GM12878 (cell line): ENCODE data around the gene PUDP. TPM values are rescaled to one million over a fixed set of nuclear protein-coding genes. Genes with fewer than 3 reads are reported as not detected.

Source experiments
- ATAC-seq: fragments of 200-7000 bp; cut with Tn5 transposase; 3 replicates; pipeline ENCODE4 v1.9.1; 2020; ENCODE audit warnings: mild to moderate bottlenecking, moderate library complexity
- Bru-seq: library from RNA; stranded (reverse); fragments of 400-500 nt; gene quantifications from one replicate; lab custom pipeline; 2021; lab: Mats Ljungman, UMichigan
- BruChase-seq, 2 experiments: library from RNA; stranded (reverse); fragments of 400-500 nt; gene quantifications; one replicate each; lab custom pipeline; 2021; lab: Mats Ljungman, UMichigan
- BruUV-seq: library from RNA; stranded (reverse); fragments of 400-500 nt; replicated peaks from 2 replicates; lab custom pipeline; 2021; lab: Mats Ljungman, UMichigan
- CTCF ChIA-PET: fragments of 300-600 bp; sonication (Branson Sonifier 250); formaldehyde crosslinking; extraction: SDS; loops from one replicate; lab custom pipeline; 2021; ENCODE audit warnings: inconsistent platforms; lab: Yijun Ruan, JAX
- POLR2A ChIA-PET: fragments of 350-600 bp; formaldehyde crosslinking; extraction: SDS; loops from one replicate; lab custom pipeline; 2021; ENCODE audit warnings: inconsistent platforms; lab: Charles Lee
- RAD21 ChIA-PET: fragments of 300-600 bp; sonication (Branson Sonifier 250); formaldehyde crosslinking; loops from one replicate; lab custom pipeline; 2023; ENCODE audit warnings: antibody characterized with exemption; ENCODE audit not compliant: unreplicated experiment; lab: Charles Lee
- SMC1A ChIA-PET: fragments of 300-600 bp; sonication (Branson Sonifier 250); formaldehyde crosslinking; loops from one replicate; lab custom pipeline; 2023; ENCODE audit not compliant: unreplicated experiment, uncharacterized antibody; lab: Charles Lee
- DNase-seq: peaks from one replicate; pipeline ENCODE4 v3.0.0-alpha.2; 2011; ENCODE audit warnings: low read depth, low spot score
- FAIRE-seq: peaks from 3 replicates; lab custom pipeline; 2011; peaks lifted over from hg19 to GRCh38; lab: Jason Lieb, UNC
- H2AFZ ChIP-seq: 2 replicates; pipeline ENCODE4 v1.6.0; 2011; ENCODE audit warnings: low read depth, low read length, control low read depth; ENCODE audit not compliant: control insufficient read depth
- H3K27ac ChIP-seq: 2 replicates; pipeline ENCODE4 v1.5.1; 2011; ENCODE audit warnings: control low read depth; ENCODE audit not compliant: control insufficient read depth, insufficient read depth
- H3K27me3 ChIP-seq, 2 experiments: replicated peaks in 1 of 2; 2 replicates each; pipeline versions ENCODE4 v1.6.0 to v1.6.1; 2011; ENCODE audit warnings: low read length in 1 of 2; ENCODE audit not compliant: control insufficient read depth in 2 of 2, insufficient read depth in 2 of 2
- H3K36me3 ChIP-seq, 2 experiments: 2 replicates each; pipeline ENCODE4 v1.5.1; 2011; ENCODE audit warnings: low read length in 1 of 2; ENCODE audit not compliant: control insufficient read depth in 2 of 2, insufficient read depth in 2 of 2
- H3K4me1 ChIP-seq: 2 replicates; pipeline ENCODE4 v1.6.1; 2011; ENCODE audit warnings: mild to moderate bottlenecking, low read length, moderate library complexity, mixed read lengths; ENCODE audit not compliant: control insufficient read depth, insufficient read depth
- H3K4me2 ChIP-seq: 2 replicates; pipeline ENCODE4 v1.6.0; 2011; ENCODE audit warnings: control low read depth; ENCODE audit not compliant: control insufficient read depth, insufficient read depth
- H3K4me3 ChIP-seq: fragments of 200-600 bp; sonication (generic); 2 replicates; pipeline ENCODE4 v1.5.1; 2016
- H3K79me2 ChIP-seq: 2 replicates; pipeline ENCODE4 v1.6.0; 2011; ENCODE audit warnings: low read length; ENCODE audit not compliant: control insufficient read depth, insufficient read depth
- H3K9ac ChIP-seq: 2 replicates; pipeline ENCODE4 v1.8.0; 2011; ENCODE audit warnings: low read length, control low read depth, mixed read lengths; ENCODE audit not compliant: control insufficient read depth, insufficient read depth
- H3K9me3 ChIP-seq: replicated peaks from 3 replicates; pipeline ENCODE4 v1.5.1; 2011; ENCODE audit warnings: mild to moderate bottlenecking, low read length; ENCODE audit not compliant: control insufficient read depth, insufficient read depth
- H4K20me1 ChIP-seq: 2 replicates; pipeline ENCODE4 v1.6.0; 2011; ENCODE audit not compliant: control insufficient read depth, insufficient read depth
- ASH2L ChIP-seq: fragments of 300-600, 200-600 bp; sonication (generic); IDR thresholded peaks from 2 replicates; pipeline ENCODE4 v1.6.1; 2017; ENCODE audit warnings: low read depth, mild to moderate bottlenecking, borderline replicate concordance
- BCL11A ChIP-seq: IDR thresholded peaks from 2 replicates; pipeline ENCODE4 v1.6.1; 2011; ENCODE audit warnings: low read depth, low read length
- HDGF ChIP-seq: fragments of 450-650 bp; IDR thresholded peaks from 2 replicates; pipeline ENCODE4 v1.6.1; 2016; ENCODE audit warnings: antibody characterized with exemption
- JUNB ChIP-seq: IDR thresholded peaks from 2 replicates; pipeline ENCODE4 v1.6.1; 2016; ENCODE audit warnings: antibody characterized with exemption, mild to moderate bottlenecking
- JUND ChIP-seq: IDR thresholded peaks from 2 replicates; pipeline ENCODE4 v1.6.1; 2012; ENCODE audit warnings: low read depth, mild to moderate bottlenecking, low read length, improper control_type of control experiment, moderate library complexity
- KAT2A ChIP-seq: conservative IDR thresholded peaks from 2 replicates; pipeline ENCODE4 v1.6.1; 2011; ENCODE audit warnings: low read depth, low read length; ENCODE audit not compliant: control insufficient read depth
- MEF2A ChIP-seq: IDR thresholded peaks from 2 replicates; pipeline ENCODE4 v1.6.1; 2011; ENCODE audit warnings: low read depth, mild to moderate bottlenecking, low read length, moderate library complexity; ENCODE audit not compliant: insufficient read depth
- PML ChIP-seq: IDR thresholded peaks from 2 replicates; pipeline ENCODE4 v1.6.1; 2012; ENCODE audit warnings: low read length, inconsistent platforms
- POLR2AphosphoS2 ChIP-seq: IDR thresholded peaks from 2 replicates; pipeline ENCODE4 v1.6.1; 2011; ENCODE audit warnings: low read depth, mild to moderate bottlenecking, low read length, improper control_type of control experiment, moderate library complexity
- SPI1 ChIP-seq: IDR thresholded peaks from 2 replicates; pipeline ENCODE4 v1.6.1; 2011; ENCODE audit warnings: low read depth, mild to moderate bottlenecking, low read length, moderate library complexity, borderline replicate concordance; ENCODE audit not compliant: insufficient read depth
- YBX1 ChIP-seq: fragments of 450-650 bp; IDR thresholded peaks from 2 replicates; pipeline ENCODE4 v1.6.1; 2016; ENCODE audit warnings: antibody characterized with exemption
- WGBS: methylation state at CpG from one replicate; pipeline ENCODE4 v1.1.6; 2016; ENCODE audit warnings: low lambda C conversion rate; ENCODE audit not compliant: insufficient replicate concordance, insufficient coverage; ENCODE audit errors: missing lambda C conversion rate; 5-methylcytosine and 5-hydroxymethylcytosine counted together
- in situ Hi-C: fragments of 300-500 bp; cut with MboI; formaldehyde crosslinking; loops from 9 replicates; pipeline ENCODE4 v1.14.3; 2018; ENCODE audit warnings: mixed read lengths
- intact Hi-C: fragments of 100-400 bp; cut with micrococcal nuclease; formaldehyde crosslinking; loops from one replicate; pipeline ENCODE4 v1.14.2; 2022; ENCODE audit not compliant: unreplicated experiment
- long read RNA-seq, 2 experiments: library from polyadenylated mRNA; unstranded; transcript quantifications; one replicate each; pipeline ENCODE4 v2.0.0, GENCODE V29; 2019 to 2020
- polyA minus RNA-seq, 3 experiments: library from RNA; depleted of rRNA, polyadenylated mRNA; stranded (reverse); fragments of >200 nt; gene quantifications; 2 replicates each; pipeline ENCODE4 v1.2.3, GENCODE V29; 2011
- polyA plus RNA-seq, 11 experiments: library from polyadenylated mRNA; depleted of rRNA in 4 of 11; unstranded in 6 of 11; stranded (reverse) in 5 of 11; fragments of >200 nt; fragmentation: Nextera tagmentation in 4 of 11; fragmentation: Illumina TruSeq in 1 of 11; extraction: Ambion mirVana in 4 of 11; extraction: Trizol in 1 of 11; gene quantifications; 1 replicate in 1 of 11; 2 replicates in 10 of 11; pipeline versions ENCODE4 v1.2.1 to v1.2.3, GENCODE V29; 2011 to 2016; ENCODE audit warnings: inconsistent platforms in 2 of 11, missing spikeins in 2 of 11, low read depth in 1 of 11
- total RNA-seq, 4 experiments: library from RNA; depleted of rRNA in 3 of 4; stranded (reverse); fragments of >200 nt in 3 of 4; fragmentation: Illumina TruSeq in 1 of 4; extraction: Trizol in 1 of 4; gene quantifications; 2 replicates each; pipeline versions ENCODE4 v1.2.1 to v1.2.3, GENCODE V29; 2013 to 2021
- TF ChIP-seq, protein P1 (sequence below): fragments of 450-650 bp; IDR thresholded peaks from 2 replicates; pipeline ENCODE4 v1.6.1; 2017; ENCODE audit warnings: low read depth, mild to moderate bottlenecking, moderate library complexity

The PUDP gene
- total RNA-seq (2013; cell fraction: nucleolus; rRNA removed), result 37.5 and 37.8 TPM in 2 replicates
- total RNA-seq (2014; rRNA removed), result 30.8 and 33.5 TPM in 2 replicates
- 35.6 and 38.6 TPM in 2 replicates for total RNA-seq (2014; rRNA removed; fragmentation: Illumina TruSeq; extraction: Trizol)
- 51.6 and 58.6 TPM in 2 replicates for total RNA-seq (2021)
- 29.9 TPM for polyA plus RNA-seq (2011; ENCODE audit: low read depth)
- polyA plus RNA-seq (2011; rRNA removed), result 81.2 and 89.2 TPM in 2 replicates
- polyA plus RNA-seq (2011; cell fraction: cytosol; rRNA removed), result 61.1 and 61.2 TPM in 2 replicates
- 32.2 and 34.9 TPM in 2 replicates for polyA plus RNA-seq (2011; cell fraction: nucleus; rRNA removed)
- polyA plus RNA-seq (2012), result 35.7 and 40.1 TPM in 2 replicates
- polyA plus RNA-seq (2014; fragmentation: Illumina TruSeq; extraction: Trizol), result 61.2 and 62.5 TPM in 2 replicates
- polyA plus RNA-seq (2014; fragmentation: Nextera tagmentation; extraction: Ambion mirVana), result 10 to 100 TPM; 68.9 to 83.5 TPM
- polyA plus RNA-seq (2014; rRNA removed), result 46.3 and 58.9 TPM in 2 replicates
- polyA plus RNA-seq (2016; fragmentation: Nextera tagmentation; extraction: Ambion mirVana), result 10 to 100 TPM; 61.0 to 64.7 TPM
- 69.1 and 71.5 TPM in 2 replicates for polyA minus RNA-seq (2011; rRNA and poly(A)+ RNA removed)
- 14.2 and 20.7 TPM in 2 replicates for polyA minus RNA-seq (2011; cell fraction: cytosol; rRNA and poly(A)+ RNA removed)
- 23.2 and 33.6 TPM in 2 replicates for polyA minus RNA-seq (2011; cell fraction: nucleus; rRNA and poly(A)+ RNA removed)
- percentile 76 among the genes with signal in this experiment for Bru-seq, nascent RNA
- percentile 57 among the genes with signal in this experiment for BruChase-seq, experiment 1, labeled RNA remaining after a 6-hour chase
- BruChase-seq, experiment 2, labeled RNA remaining after a 2-hour chase, result percentile 58 among the genes with signal in this experiment
- long read RNA-seq, experiment 1, transcript PUDP-201 (4 exons, 2,140 nt), result major isoform, 49 of 55 reads
- long read RNA-seq, experiment 1, partial matches to known transcripts, result 0 of 55 reads
- long read RNA-seq, experiment 1, other reads (novel, unspliced or antisense), result 3 of 55 reads
- long read RNA-seq, experiment 2, transcript PUDP-201 (4 exons, 2,140 nt), result major isoform, 216 of 333 reads
- long read RNA-seq, experiment 2, transcript PUDP-203 (5 exons, 1,334 nt), result minor isoform, 20 of 333 reads
- long read RNA-seq, experiment 2, partial matches to known transcripts, result 73 of 333 reads
- long read RNA-seq, experiment 2, other reads (novel, unspliced or antisense), result 22 of 333 reads

DNA sequence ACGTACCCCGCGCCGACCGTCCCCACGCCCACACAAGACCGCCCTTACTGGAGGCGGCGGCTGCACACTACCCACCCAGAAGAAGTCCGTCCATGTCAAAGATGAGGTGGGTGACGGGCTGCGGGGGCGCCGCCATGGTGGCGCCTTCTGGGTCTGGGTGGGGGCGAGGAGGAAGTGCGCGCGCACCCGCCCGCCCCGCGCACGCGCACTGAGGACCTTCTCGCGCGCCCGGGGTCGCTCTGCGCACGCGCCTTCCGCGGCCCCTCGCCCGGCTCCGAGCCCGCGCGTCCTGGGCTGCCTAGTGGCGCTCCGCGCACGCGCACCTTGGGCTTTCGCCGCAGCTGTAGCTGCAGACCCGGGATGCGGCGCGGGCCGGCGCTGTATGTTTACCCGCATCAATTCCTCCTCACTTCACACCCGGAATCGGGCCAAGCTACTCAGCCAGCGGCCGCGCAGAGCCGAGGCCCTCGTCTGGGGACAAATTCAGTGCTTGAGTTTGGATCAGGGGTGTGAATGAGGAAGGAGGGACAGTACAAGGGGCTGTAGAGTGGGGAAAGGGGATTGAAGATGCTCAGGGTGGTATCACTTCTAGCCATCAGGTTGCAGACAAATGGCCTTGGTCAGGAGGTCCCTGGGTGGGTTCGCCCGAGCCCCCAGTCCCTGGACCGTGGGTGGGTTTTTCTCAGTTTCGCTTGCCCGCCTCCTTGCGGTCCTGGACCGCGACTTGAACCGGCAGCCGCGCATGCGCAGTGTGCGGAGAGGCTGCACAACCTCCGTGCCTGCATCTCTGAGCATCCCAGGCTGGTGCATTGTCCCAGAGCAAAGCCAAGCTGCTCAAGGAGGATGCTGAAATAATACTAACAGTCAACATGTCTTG is at the start of gene PUDP:
PUDP (minus strand) TSS at position 176 of the 877 bp plus-strand sequence; CDS start at position 136, 40 bp downstream.
- SMC1A ChIA-PET, result interaction anchor here (0.8 to 5.5 kb wide), 6 partner anchors 13 to 57 kb away, joined by 3 to 56 read pairs (median 6); no protein-coding TSS in a partner anchor
- intact Hi-C loops, result loop anchor here (2.0 to 5.0 kb wide), 4 partner anchors 61 to 779 kb away; partner anchors contain the start of gene PNPLA4
- no peak; the same call in 1 of the 2 replicates for TF ChIP-seq PML
- TF ChIP-seq MEF2A, result no peak
- TF ChIP-seq POLR2AphosphoS2, result no peak
- TF ChIP-seq JUND, result no peak
- peak; percentile 50; the same call in 1 of the 2 replicates for TF ChIP-seq SPI1
- TF ChIP-seq, protein P1, sequence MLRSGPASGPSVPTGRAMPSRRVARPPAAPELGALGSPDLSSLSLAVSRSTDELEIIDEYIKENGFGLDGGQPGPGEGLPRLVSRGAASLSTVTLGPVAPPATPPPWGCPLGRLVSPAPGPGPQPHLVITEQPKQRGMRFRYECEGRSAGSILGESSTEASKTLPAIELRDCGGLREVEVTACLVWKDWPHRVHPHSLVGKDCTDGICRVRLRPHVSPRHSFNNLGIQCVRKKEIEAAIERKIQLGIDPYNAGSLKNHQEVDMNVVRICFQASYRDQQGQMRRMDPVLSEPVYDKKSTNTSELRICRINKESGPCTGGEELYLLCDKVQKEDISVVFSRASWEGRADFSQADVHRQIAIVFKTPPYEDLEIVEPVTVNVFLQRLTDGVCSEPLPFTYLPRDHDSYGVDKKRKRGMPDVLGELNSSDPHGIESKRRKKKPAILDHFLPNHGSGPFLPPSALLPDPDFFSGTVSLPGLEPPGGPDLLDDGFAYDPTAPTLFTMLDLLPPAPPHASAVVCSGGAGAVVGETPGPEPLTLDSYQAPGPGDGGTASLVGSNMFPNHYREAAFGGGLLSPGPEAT, result peak; percentile 58; the same call in 1 of the 2 replicates
- TF ChIP-seq HDGF, result peak; percentile 44
- TF ChIP-seq YBX1, result no peak
- 0 out of 2 replicates have a peak, but pooled peaks have one; percentile 50 for TF ChIP-seq ASH2L
- no peak for TF ChIP-seq BCL11A
- TF ChIP-seq KAT2A, result no peak
- no peak for TF ChIP-seq JUNB

More for the DNA sequence above, at the start of gene PUDP:
- FAIRE-seq (peak; percentile 52), DNase-seq (no peak), ATAC-seq (peak; percentile 86)
- Histone ChIP-seq H3K9ac (peak within 1 kb of the TSS; percentile 73), H3K79me2 (peaks cover 44% of the 10 kb centered on the region), H3K4me2 (peak within 1 kb of the TSS; percentile 87), H3K27me3 (no peaks in the 10 kb centered on the region), H2AFZ (peak within 1 kb of the TSS; percentile 79), H3K27ac (peak within 1 kb of the TSS; percentile 87), H4K20me1 (no peaks in the 10 kb centered on the region), H3K4me1 (peaks cover 15% of the 10 kb centered on the region), H3K36me3 (no peaks in the 10 kb centered on the region; a peak in 1 of 4 replicates), H3K9me3 (no peaks in the 10 kb centered on the region), H3K4me3 (peak within 1 kb of the TSS; percentile 98)
- in situ Hi-C loops, result no loop called here
- ChIA-PET RAD21 (interaction anchor here (1.0 to 5.8 kb wide), 6 partner anchors 16 to 777 kb away, joined by 3 to 127 read pairs (median 17); no protein-coding TSS in a partner anchor), POLR2A (interaction anchor here (0.7 to 4.7 kb wide), 4 partner anchors 9 to 751 kb away, joined by 3 to 117 read pairs (median 12); no protein-coding TSS in a partner anchor), CTCF (interaction anchor here (0.6 to 3.6 kb wide), 6 partner anchors 10 to 59 kb away, joined by 3 to 24 read pairs (median 4); no protein-coding TSS in a partner anchor)
- no TSS peak for BruUV-seq
- WGBS, result 1% methylated on average over 58 of the region's 76 CpGs
